ENCODE data around the gene EDC4. TPM values are rescaled to one million over a fixed set of nuclear protein-coding genes. Genes with fewer than 3 reads are reported as not detected.

EDC4 gene
- total RNA-seq, 1 donor from 2014 or later = 48.8 TPM

DNA sequence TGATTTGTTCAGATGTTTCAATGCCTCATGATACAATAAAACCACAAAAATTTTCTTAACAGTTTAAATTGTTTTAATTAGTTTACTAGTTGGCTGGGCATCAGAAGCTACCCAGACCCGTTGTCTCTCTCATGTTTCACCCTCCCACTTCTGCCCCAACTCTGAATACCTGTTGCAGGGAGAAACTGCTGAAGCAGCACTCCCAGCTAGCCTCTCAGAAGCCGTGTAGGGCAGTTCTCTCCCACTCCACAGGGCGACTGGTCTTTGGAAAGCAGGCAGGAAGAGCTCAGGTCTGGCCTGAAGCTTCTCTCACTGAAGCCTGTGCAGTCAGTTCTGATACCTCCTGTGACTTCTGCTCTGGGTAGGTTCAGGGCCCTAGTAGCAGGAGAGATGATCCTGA, 1.6 kb upstream of the EDC4 start:
- no peak for DNase-seq
- peaks cover 51% of the 10 kb centered on the region for H3K36me3 ChIP-seq
- no peak overlapping the region for H3K4me3 ChIP-seq
- no peaks in the 10 kb centered on the region for H3K9me3 ChIP-seq
- ATAC-seq = no peak
- intact Hi-C loops (cut with DNase I) = no loop called here
- peaks cover 21% of the 10 kb centered on the region for H3K4me1 ChIP-seq
- H3K27me3 ChIP-seq = no peaks in the 10 kb centered on the region
- TF ChIP-seq, protein P1, sequence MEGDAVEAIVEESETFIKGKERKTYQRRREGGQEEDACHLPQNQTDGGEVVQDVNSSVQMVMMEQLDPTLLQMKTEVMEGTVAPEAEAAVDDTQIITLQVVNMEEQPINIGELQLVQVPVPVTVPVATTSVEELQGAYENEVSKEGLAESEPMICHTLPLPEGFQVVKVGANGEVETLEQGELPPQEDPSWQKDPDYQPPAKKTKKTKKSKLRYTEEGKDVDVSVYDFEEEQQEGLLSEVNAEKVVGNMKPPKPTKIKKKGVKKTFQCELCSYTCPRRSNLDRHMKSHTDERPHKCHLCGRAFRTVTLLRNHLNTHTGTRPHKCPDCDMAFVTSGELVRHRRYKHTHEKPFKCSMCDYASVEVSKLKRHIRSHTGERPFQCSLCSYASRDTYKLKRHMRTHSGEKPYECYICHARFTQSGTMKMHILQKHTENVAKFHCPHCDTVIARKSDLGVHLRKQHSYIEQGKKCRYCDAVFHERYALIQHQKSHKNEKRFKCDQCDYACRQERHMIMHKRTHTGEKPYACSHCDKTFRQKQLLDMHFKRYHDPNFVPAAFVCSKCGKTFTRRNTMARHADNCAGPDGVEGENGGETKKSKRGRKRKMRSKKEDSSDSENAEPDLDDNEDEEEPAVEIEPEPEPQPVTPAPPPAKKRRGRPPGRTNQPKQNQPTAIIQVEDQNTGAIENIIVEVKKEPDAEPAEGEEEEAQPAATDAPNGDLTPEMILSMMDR (IDR thresholded peaks at IDR 0.05) = no peak
- no peak overlapping the region for H3K27ac ChIP-seq

DNA sequence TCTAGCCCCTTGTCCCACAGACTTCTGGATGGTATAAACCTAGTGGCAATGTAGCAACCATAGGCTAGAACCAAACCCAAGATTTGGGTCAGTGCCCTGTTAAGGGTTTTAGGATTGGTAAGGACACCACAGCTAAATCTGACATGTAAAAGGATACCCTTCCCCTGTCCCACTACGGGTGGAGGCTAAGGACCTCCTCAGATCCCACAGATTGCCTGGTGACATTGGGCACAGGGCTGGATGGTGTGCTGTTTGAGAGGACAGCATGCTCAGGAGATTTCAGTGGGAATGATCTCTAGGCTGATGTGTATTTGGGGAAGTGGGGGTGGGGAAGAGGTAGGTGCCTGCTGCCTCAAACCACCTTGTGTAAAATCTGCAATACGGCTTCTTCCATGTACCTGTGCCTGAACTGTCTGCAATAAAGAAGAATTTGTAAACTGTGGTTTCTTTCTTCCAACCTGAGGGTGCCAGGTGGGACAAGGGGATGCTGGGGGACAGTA, 671 bp upstream of the EDC4 start:
- no peak for DNase-seq
- no peaks in the 10 kb centered on the region for H3K27me3 ChIP-seq
- no peak for ATAC-seq
- H3K4me1 ChIP-seq = peaks cover 21% of the 10 kb centered on the region
- peak overlapping the region; percentile 93 for H3K4me3 ChIP-seq
- TF ChIP-seq, protein P1 (IDR thresholded peaks at IDR 0.05) = no peak
- peaks cover 51% of the 10 kb centered on the region for H3K36me3 ChIP-seq
- H3K9me3 ChIP-seq = no peaks in the 10 kb centered on the region
- H3K27ac ChIP-seq = peak overlapping the region; percentile 79
- intact Hi-C loops (cut with DNase I) = no loop called here

DNA sequence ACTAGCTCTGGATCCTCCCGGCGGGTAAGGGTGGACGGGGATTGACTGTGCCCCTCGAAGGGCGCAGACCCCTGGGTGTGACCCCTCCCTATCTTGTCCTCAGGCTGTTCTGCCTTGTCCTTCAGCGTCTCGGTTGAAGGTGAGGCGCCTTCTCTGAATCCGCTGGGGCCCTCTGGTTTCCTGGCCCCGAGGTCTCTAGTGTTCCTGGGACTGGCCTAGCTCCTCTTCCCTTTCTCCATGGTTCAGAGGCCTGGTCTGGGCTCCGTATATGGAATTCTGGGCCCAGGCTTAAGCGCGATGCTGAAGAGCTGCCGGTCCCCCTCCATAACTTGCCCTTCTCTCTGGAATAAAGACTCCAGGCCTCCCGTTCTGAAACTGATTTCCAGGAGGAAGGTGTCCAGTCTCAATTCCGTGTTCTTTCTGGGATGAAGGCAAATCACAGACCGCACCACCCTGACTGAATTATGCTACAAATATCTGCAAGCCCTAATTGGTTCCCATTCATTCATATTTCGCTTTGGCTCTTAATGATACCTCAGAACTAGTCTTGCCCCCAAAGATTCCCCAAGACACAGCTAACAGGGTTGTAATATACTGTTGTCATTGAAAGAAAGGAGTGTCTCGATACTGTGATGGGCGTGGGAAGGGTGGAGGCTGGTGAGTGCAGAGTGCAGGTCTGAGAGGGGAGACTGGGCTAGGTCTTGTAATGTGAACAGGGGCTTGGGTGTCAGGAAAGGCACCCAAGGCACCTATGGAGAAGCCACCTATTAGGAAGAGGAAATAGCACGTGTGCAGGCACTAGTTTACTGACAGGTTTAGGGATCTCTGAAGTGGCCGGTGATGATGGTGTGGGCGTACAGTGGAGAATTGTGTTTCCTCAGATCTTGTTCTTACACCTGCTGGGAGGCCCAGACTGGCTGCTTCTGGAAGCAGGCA, 851 bp downstream of the EDC4 start:
- peak overlapping the region; percentile 79 for H3K27ac ChIP-seq

DNA sequence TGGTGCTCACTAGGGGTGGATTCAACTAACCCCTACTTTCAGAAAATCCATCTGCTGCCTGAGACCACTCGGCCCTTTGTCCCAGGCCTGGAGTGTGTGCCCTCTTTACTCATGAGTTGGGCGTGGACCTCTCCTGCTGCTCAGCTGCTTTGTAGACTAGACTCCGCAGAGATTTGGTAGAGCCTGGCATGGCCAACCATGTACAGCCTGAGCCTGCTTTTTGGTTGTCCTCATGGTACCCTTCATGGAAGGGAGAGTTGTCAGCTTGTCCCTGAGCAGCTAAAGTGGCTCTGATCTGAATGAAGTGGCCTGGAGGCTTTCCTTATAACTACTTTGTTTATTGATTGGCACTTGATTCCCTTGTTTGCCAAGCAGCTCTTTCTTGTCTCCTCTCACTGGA, 1.5 kb downstream of the EDC4 start:
- H3K27ac ChIP-seq = no peak overlapping the region
- H3K36me3 ChIP-seq = peaks cover 54% of the 10 kb centered on the region

More for the DNA sequence above, 851 bp downstream of the EDC4 start:
- ATAC-seq (peak; percentile 1), DNase-seq (no peak)
- H3K9me3 ChIP-seq = no peaks in the 10 kb centered on the region
- TF ChIP-seq, protein P1 (IDR thresholded peaks at IDR 0.05) = no peak
- H3K36me3 ChIP-seq = peaks cover 51% of the 10 kb centered on the region
- peaks cover 21% of the 10 kb centered on the region for H3K4me1 ChIP-seq
- no peaks in the 10 kb centered on the region for H3K27me3 ChIP-seq
- peak overlapping the region; percentile 93 for H3K4me3 ChIP-seq
- intact Hi-C loops (cut with DNase I) = no loop called here

DNA sequence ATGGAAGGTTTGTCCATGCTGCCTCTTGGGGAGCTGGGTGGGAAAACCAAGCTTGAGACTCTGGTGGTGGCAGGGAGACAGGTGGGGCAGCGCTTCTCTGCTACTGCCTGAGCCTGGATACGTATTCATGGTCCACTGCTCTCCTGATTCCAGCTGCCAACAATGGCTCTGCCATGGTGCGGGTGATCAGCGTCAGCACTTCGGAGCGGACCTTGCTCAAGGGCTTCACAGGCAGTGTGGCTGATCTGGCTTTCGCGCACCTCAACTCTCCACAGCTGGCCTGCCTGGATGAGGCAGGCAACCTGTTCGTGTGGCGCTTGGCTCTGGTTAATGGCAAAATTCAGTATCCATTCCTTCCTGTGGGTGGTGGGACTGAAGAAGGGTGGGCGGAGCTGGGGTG, 4.2 kb downstream of the EDC4 start:
- Histone ChIP-seq H3K4me3 (no peak overlapping the region), H3K36me3 (peaks cover 59% of the 10 kb centered on the region), H3K27ac (no peak overlapping the region), H3K27me3 (no peaks in the 10 kb centered on the region), H3K4me1 (peaks cover 21% of the 10 kb centered on the region), H3K9me3 (no peaks in the 10 kb centered on the region)
- intact Hi-C loops (cut with DNase I) = no loop called here
- TF ChIP-seq, protein P1 (IDR thresholded peaks at IDR 0.05) = no peak
- DNase-seq (no peak), ATAC-seq (no peak)

More for the DNA sequence above, 1.5 kb downstream of the EDC4 start:
- H3K4me3 ChIP-seq = peak overlapping the region; percentile 93
- intact Hi-C loops (cut with DNase I) = no loop called here
- no peak for ATAC-seq
- H3K4me1 ChIP-seq = peaks cover 21% of the 10 kb centered on the region
- H3K9me3 ChIP-seq = no peaks in the 10 kb centered on the region
- no peak for DNase-seq
- TF ChIP-seq, protein P1 (IDR thresholded peaks at IDR 0.05) = no peak
- no peaks in the 10 kb centered on the region for H3K27me3 ChIP-seq
